Measurements from ENCODE around the gene HDAC5.
A peak's percentile ranks its signal among the peaks of the same experiment; 100 is the strongest.
"Not testable (repeated sequence)": the region's sequence is repeated elsewhere in the genome, so short reads cannot be mapped to it uniquely, and the experiment has no call there.

HDAC5 gene

DNA sequence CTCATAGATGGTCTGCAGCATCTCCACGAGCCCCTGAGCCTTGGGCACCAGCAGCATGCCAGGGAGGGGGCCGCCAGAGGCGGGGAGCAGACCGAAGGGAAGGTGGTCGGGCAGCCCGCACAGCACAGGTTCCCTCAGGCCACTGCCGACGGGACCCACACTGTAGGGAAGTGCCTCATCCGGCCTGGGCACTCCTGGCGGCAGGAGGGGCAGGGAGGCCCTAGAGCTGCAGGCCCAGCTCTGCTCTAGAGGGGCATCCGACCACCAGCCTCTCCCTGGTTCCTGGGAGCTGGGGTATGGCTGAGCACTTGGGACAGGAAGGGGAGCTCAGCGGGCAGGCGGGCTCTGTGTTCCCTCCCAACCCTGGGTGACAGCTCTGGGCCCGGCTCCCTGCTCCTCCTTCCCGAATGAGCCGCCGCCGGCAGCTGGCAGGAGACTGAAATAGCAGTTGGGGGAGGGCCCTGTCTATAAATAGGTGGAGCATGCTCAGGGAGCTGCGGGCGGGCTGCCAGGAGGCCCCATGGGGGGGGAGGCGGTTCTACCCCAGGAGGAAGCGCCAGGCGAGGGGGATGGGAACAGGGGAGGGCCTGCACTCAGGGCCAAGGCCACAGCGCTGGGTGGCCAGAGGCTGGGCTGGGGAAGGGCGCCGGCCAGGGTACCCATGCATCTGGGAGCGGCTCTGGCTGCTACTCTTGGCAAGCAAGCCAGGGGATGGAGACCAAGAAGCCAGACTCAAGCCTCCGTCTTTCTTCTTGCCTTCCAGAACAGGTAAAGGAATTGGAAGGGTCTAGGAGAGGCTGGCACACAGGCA lies 12.4 kb downstream of the HDAC5 start:
- peak; percentile 87 to 98 for DNase-seq

DNA sequence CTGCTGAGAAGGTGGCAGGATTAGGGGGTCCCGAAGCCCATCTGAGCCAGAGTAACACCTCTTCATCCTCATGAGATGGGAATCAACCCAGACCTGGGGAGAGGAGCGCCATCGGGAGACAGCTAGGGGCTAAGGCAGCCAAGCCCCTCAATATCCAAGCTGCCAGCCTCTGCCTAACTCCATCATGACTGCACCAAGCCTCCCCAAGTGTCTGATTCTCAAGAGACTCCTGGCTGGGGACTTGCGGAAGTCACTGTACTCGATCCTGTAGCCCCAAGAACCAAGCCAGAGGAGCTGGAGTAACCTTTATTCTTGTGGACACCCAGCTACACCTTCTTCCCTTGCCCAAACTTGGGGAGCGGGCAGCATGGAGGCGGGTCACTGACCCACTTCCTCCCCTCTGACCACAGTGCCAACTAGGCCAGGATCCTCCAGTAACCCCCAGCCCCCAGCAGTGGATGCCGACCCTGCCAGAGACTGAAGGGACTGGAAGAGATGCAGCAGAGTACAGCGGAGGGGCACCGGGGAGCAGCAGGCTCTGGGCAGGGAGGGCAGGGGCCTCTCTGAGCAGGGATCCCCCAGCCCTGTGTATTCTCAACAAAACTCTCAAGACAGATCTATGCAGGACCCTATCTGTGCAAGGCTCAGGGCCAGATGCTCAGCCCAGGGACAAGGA lies 13.3 kb downstream of the HDAC5 start:
- DNase-seq: no peak

DNA sequence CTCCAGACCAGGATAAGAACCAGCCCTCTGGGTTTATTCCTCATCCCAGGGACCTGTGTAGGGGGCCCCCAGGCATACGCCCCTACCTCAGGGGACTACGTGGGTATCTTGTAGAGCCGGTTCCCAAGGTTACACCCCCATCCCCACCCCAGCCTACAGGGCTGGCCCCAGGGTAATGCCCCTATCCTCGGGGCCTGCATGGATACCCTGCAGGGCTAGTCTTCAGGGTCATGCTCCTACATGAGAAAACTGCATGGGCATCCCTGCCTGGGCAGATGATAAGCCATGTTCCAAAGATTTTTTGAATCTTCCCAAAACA lies 14.2 kb downstream of the HDAC5 start:
- no peak for DNase-seq

DNA sequence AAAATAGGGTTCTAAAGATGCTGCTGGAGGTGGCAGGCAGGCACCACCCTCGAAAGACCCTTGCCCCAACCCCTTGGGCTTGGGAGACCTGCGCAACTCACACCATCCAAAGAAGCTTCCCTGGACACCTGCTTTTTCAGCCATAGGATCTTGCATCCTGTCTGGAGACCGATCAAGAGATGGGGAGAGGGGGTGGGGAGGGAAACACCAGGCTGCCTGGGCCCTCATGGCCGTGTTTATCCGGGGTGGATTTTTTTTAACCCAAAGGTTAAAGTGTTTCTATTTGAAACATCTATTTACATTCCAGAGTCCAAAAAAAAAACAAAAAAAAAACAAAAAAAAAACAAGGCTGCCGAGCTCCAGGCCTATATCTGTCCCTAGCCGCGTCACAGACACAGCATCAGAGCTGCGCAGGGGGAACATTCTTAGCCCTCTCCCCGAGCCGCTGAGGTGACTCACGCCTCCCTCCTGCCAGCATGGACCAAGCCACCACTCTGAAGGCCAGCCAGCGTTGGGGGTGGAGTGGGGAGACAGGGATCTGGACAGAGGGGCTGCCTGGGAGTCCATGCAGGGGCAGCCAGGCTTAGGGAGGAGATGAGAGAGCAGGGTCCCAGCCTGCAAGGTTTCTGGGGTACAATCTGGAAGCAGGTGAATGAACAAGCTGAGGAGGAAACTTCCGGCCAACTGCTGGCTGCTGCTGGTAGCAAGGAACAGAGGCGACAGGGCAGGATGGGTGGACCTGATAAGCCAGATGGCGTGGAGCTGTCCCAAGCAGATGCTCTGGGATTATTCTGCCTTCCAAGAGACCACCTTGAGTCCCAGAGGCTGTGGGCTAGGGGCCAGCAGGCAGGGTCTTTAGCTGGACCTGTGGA lies 14.8 kb downstream of the HDAC5 start:
- no peak for DNase-seq

DNA sequence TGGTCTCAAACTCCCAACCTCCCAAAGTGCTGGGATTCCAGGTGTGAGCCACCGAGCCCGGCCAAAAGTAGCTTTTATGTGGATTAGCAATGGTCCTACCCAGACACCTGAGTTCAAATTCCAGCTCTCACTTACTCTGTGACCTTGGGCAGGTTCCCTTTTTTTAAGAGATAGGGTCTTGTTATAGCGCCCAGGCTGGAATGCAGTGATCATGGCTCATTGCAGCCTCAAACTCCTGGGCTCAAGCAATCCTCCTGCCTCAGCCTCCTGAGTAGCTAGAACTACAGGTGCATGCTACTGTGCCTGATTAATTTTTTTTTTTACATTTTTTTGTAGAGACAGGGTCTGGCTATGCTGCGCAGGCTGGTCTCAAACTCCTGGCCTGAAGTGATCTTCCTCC lies 16.6 kb downstream of the HDAC5 start:
- DNase-seq: no peak

DNA sequence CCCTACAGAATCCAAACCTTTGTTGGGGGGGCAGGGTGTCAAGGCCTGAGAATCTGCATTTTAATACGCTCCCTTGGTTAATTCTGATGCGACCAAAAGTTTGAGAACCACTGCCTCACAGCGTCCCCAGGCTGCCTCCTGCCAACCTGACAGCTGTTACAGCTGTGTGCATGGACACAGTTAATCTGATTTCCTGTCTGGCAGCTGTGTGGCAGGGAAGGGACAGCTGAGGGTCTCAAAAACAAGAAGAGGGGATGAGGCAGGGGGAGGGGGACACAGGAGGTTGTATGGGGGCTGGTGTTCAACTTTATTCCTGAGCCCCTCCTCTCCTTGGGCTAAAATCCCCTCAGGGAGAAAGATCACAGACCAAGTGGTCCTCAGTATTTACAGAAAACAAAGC lies 17.5 kb downstream of the HDAC5 start:
- no peak for DNase-seq

DNA sequence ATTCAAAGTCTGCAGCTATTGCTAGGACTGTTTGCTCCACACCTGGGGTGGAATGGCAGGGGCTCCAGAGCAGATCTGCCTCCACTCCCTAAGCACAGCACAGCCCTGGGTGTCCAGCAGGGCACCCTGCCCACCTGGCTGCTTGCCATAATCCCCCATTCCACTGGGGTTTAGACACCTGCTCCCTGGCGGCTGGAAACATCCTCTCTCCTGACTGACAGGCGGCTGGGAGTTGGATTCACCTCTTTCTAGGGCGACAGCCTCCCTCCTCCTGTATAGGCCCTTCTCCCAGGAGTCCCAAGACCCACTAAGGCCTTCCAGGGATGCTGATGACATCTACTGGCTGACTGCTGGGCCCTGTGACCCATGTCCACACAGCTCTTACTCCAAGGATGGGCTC lies 18.0 kb downstream of the HDAC5 start:
- DNase-seq: no peak

DNA sequence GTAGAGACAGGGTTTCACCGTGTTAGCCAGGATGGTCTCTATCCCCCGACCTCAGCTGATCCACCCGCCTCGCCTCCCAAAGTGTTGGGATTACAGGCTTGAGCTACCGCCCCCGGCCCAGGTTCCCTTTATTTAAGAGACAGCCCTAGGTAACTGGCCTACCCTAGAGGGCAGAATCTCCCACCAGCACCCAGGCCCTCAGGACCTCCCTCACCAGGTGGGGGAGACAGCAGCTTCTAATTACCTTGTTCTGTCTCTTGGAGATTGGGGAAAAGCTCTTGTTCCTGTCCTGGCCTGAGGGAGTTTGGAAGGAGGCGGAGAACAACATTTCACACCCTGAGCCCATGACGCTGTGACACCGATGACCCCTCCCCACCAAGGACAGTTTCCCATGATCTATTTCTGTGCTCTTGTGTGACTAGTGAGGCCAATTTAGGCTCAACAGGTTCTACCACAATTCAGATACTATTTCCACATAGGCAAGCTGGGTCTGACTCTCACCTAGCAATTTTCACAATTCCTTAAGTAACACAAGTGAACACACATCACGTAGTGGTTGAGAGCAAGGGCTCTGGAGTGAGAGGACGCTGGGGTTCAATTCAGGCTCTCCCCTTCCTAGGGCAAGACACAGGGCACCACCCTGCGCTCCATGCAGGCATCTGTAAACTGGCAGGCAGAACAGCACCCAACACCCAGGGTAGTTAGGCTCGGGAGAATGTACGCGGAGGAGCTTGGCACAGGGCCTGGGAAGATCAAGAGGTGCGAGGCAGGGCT lies 20.4 kb downstream of the HDAC5 start:
- DNase-seq: no peak

DNA sequence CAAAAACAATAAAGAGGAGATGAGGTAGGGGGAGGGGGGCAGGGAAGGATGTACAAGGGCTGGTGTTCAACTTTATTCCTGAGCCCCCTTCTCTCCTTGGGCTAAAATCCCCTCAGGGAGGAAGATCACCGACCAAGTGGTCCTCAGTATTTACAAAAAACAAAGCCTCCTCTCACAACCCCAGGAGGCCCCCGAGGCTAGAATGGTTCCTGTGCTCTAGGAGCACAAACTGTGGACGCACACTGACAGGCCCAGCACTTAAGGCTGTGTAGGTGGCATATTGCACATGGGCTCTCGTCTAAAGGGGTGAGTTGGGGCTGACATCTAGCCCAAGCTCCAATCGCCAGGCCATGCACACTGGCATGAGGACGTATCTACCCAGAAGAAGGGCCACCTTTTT lies 21.6 kb downstream of the HDAC5 start:
- not testable (repeated sequence) for DNase-seq

DNA sequence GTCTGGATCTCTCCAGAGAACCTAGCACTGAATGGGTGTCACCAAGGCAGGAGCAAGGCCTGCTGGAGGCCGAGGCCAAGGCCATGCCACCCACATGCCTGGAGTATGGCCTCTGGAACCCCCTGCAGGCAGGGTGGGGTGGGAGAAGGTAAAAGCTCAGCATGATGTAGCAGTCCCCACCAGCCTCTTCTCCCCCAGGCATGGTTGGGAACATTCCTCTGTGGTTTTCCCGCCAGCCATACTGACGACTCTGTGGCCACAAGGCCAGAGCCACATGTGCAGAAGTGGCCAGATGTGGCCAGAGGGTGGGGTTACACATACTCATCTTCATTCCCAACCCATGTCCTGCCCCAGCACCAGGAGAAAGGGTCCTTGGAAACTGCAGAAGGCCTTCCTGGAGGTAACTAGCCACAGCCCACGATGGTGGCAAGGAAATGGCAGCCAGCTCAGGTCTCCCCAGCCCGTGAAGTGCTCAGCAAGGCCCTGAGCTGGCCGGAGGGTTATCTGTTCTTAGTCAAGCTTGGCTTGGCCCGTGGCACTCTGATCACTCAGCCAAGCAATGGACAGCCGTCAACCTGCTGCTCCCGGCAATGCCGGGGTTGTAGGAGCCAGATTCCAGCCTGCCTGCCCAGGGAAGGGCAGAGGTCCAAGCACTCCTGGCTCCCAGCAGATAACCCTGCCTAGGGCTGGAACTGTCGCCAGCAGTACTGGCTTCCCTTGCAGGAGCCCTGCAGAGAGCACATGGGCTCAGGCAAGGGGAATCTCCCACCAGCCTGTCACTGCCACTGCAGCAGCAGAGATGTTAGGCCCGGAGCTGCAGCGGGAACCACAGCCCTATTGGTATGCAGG lies 26.1 kb downstream of the HDAC5 start:
- DNase-seq: no peak

DNA sequence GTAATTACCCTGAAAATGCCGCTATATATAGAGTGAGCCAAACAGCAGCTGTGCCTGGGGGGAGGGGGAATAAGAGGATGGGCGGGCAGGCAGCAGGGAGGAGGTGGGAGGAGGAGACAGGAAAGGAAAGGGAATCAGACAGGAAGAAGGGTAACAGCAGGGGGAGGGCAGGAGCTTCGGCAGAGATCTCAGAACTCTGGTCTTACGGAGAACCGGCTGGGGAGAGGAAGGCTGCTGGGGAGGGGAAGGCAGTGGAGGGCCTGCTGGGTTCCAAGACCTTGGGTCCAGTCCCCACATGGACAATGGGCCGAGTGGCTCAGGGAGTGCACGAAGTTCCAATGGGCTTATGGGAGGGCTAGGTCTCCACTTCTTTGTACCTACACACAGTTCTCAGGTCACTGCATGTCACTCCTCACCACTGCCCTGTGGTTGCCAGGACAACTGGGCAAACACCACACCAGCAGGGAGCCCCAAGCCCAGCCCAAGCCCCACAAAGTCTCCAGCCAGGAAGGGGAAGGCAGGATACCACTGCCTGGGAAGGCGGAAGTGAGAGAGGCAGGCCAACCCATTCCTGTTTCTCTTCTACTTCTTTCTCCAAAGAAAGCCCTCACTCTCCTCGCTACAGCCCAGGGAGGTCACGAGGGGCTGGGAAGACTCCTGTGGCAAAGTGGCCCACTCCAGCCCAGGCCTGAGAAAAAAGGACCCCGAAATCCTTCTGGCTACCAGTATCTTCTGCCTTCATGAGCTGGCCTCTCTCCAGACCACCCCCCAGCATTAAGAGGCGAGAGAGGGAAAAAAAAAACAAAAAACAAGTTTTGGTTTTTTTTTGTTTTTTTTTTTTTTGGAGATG lies 27.6 kb downstream of the HDAC5 start:
- DNase-seq: peak; percentile 69 to 80

DNA sequence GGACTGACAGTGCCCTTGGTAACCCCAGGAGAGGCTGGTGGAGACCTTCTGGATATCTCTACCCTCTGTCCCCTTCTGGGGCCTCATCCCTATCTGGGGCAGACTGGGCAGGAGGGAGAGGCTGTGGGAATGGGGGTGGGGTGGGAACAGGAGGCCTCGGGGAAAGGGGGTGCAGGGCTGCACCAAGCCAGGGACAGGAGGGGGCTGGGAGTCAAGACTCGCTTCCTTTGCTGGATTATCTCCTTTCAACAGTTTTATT lies 28.1 kb downstream of the HDAC5 start:
- DNase-seq: no peak

DNA sequence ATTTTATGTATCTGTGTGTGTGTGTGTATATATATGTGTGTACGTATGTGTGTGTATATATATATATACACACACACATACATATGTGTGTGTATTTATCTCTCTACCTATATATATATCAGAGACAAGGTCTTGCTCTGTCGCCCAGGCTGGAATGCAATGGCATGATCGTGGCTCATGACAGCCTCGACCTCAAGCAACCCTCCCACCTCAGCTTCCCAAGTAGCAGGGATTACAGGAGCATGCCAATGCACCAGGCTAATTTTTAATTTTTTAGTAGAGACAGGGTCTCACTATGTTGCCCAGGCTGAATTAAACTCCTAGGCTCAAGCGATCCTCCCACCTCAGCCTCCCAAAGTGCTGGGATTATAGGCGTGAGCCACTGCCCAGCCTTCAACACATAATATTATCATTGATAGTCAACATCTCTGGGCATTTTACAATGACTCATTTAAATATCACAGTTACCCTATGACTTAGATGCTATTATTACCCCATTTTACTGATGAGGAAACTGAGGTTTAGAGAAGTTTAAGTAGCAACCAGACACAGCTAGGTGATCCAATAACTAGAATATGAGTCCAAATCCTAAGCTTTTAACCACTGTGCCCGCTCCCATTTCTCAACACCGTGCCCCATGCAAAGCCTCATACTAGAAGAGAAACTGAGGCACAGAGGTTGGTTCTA lies 28.6 kb downstream of the HDAC5 start:
- DNase-seq: no peak

DNA sequence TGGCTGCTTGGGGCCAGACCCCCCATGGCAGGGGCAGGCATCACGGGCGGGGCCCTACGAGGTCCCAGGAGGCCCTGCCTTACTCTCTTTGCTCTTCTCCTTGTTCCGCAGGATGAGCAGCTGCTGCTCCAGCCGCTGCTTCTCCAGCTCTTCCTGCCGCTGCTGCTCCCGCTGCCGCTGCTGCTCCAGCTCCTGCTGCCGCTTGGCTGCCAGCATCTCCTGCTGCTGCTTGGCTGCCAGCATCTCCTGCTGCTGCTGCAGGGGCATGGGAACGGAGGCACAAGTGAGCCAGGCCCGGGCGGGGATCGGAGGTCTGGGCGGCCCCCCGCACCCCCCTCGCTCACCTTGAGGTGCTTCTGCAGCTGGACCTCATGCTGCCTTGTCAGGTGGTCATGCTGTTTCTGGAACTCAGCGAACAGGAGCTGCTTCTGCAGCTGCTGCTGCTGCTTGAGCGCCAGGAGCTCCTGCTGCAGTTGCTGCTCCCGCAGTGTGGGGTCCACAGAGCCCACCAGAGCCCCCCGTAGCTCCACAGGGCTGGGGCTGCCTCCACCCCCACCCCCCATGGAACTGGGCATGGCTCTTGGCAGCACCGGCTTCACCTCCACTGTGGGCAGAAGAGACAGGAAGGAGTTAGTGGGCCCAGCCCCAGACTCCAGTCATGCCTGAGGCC lies 30.1 kb downstream of the HDAC5 start:
- no peak for DNase-seq

DNA sequence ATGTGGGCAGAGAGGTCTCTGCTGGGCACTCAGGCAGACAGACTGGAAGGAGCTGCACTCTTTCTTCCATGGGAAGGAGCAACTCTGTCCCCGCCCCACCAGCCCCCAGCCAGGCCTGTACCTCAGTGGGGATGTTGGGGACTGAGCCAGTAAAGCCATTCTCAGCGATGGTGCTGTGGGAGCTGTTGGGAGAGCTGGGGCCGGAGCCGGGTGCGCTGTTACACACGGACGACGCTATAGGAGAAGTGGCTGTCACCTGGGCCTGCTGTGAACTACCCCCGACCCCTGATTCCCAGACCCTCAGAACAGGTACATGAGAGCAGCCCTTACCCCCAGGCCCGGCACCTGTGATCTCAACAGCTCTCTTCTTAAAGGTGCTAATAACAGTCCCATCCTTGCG lies 31.4 kb downstream of the HDAC5 start:
- no peak for DNase-seq

DNA sequence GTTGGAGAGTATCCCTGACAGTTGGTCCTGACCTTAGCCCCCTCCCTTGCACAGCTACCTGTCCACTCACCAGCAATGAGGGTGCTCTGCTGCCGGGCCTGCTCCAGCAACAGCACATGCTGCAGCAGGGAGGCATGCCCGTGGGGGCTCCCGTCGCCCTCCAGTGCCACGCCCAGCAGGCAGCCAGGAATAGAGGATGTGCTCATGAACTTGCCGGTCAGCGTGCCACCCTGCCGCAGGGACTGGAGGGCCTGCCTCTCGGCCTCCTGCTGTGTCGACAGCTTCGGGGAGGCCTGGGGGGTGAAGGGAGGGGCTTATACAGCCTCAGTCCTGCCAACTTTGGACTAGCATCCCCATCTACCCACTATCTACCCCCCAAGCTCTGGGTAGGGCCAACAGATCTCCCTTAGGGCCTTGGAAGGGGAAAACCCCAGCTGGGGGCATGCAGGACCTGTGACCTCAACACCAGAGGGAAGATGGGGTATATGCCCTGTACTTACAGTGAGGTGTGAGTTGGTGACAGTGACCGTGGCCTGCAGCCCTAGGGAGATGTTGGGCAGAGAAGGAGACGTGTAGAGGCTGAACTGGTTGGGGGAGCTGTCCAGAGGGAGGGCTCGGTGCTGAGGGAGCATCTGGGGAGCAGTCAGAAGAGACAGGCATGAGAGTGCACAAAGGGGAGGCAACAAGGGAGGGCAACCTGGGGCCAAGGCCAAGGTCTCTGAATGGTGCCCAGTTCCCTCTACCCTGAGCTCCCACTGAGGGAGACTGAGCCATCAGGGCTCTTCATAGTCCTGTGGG lies 32.0 kb downstream of the HDAC5 start:
- DNase-seq: no peak

DNA sequence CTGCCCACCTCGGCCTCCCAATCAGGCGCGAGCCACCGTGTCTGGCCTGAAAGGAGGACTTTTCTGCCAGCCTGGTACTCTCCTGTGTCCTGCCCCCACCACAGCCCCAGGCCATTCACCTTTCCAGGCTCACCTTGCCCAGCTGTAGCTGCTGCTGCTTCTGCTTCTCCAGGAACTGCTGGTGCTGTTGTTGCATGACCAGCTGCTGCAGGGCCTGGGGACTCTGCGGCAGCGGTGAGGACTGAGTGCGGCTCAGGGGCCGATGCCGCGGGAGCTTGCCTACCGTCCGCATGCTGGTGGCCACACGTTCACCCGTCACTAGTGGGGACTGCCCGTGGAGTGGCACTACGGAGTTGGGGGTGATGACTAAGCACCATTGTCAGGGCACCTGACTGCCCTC lies 35.2 kb downstream of the HDAC5 start:
- DNase-seq: no peak

DNA sequence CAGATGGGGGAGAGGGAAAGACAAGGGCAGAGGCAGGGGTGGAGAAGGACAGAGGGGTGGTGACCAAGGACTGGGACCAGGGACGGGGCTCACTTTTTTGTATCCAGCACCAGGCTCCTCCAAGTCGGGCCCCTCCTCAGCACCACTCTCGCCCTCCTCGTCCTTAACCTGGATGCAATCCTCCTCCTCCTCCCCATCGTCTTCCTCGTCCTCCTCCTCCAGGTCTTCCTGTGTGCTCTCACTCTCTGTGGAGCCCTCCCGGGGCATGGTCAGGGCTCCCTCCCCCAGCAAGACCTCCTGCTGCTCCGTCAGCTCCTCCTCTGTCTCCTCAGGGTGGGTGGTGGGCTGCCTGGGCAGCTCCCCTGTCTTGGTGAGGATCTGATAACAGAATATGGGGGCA lies 36.1 kb downstream of the HDAC5 start:
- no peak for DNase-seq
